Measurements from ENCODE around the gene BOD1L2.

DNA sequence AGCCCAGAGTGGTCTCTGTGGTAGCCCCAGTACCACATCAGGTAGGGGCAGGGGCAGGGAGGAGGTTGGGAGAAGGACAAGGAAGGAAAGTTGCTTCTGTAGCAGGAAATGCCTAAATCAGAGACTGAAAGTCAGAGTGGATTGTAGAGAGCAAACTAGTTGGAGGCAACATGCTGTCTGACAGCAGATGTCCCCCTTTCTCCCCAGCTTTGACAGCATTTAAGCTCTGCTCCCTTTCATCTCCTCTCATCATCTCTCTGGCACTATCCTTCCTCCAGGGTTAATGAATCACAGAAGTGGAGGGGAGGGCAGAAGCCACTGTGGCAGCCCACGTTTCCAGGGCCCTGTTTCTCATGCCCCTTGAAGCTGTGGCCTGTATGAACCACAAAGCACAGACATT is 50.4 kb downstream of the BOD1L2 start:
- TF ChIP-seq, protein P1, sequence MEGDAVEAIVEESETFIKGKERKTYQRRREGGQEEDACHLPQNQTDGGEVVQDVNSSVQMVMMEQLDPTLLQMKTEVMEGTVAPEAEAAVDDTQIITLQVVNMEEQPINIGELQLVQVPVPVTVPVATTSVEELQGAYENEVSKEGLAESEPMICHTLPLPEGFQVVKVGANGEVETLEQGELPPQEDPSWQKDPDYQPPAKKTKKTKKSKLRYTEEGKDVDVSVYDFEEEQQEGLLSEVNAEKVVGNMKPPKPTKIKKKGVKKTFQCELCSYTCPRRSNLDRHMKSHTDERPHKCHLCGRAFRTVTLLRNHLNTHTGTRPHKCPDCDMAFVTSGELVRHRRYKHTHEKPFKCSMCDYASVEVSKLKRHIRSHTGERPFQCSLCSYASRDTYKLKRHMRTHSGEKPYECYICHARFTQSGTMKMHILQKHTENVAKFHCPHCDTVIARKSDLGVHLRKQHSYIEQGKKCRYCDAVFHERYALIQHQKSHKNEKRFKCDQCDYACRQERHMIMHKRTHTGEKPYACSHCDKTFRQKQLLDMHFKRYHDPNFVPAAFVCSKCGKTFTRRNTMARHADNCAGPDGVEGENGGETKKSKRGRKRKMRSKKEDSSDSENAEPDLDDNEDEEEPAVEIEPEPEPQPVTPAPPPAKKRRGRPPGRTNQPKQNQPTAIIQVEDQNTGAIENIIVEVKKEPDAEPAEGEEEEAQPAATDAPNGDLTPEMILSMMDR (IDR thresholded peaks at IDR 0.05), result no peak
- TF ChIP-seq POLR2A (IDR thresholded peaks at IDR 0.05), result no peak
- TF ChIP-seq POLR2AphosphoS5 (IDR thresholded peaks at IDR 0.05), result no peak

All from transverse colon (tissue), 4 donors.